Kidney (tissue), 14 donors: ENCODE data around the gene TMEM52. TPM values are rescaled to one million over a fixed set of nuclear protein-coding genes. Genes with fewer than 3 reads are reported as not detected.

ENCODE experiments used
- DNase-seq, 5 donors: peaks; one replicate each; pipeline ENCODE4 v3.0.0-alpha.2; 2013 to 2020
- FAIRE-seq: peaks from 2 replicates; lab custom pipeline; 2012; peaks lifted over from hg19 to GRCh38; lab: Jason Lieb, UNC
- H3K27ac ChIP-seq, 2 donors: one replicate each; pipeline ENCODE4 v1.7.0; 2013; ENCODE audit warnings: low read depth in 2 of 2, low read length in 2 of 2, inconsistent platforms in 1 of 2
- H3K27me3 ChIP-seq: one replicate; pipeline ENCODE4 v1.7.1; 2013; ENCODE audit warnings: low read length, inconsistent platforms; ENCODE audit not compliant: control insufficient read depth, insufficient read depth
- H3K36me3 ChIP-seq, 3 donors: one replicate each; pipeline versions ENCODE4 v1.7.0 to v1.7.1; 2013; ENCODE audit warnings: low read length in 3 of 3, control low read depth in 1 of 3, inconsistent platforms in 1 of 3; ENCODE audit not compliant: insufficient read depth in 3 of 3, control insufficient read depth in 2 of 3
- H3K4me1 ChIP-seq, 3 donors: one replicate each; pipeline versions ENCODE4 v1.7.0 to v1.7.1; 2013; ENCODE audit warnings: low read length in 3 of 3, inconsistent platforms in 1 of 3, low read depth in 1 of 3; ENCODE audit not compliant: control insufficient read depth in 2 of 3, insufficient read depth in 2 of 3
- H3K4me3 ChIP-seq, 3 donors: one replicate each; pipeline versions ENCODE4 v1.7.0 to v1.8.1; 2013; ENCODE audit warnings: low read length in 3 of 3, control low read depth in 1 of 3, inconsistent platforms in 1 of 3
- H3K9ac ChIP-seq, 3 donors: one replicate each; pipeline versions ENCODE4 v1.7.0 to v1.7.1; 2013; ENCODE audit warnings: low read length in 3 of 3, control low read depth in 1 of 3, inconsistent platforms in 1 of 3
- H3K9me3 ChIP-seq, 3 donors: one replicate each; pipeline versions ENCODE4 v1.7.0 to v1.7.1; 2013; ENCODE audit warnings: low read length in 3 of 3, control low read depth in 1 of 3, inconsistent platforms in 1 of 3; ENCODE audit not compliant: control insufficient read depth in 2 of 3, insufficient read depth in 1 of 3
- CTCF ChIP-seq: IDR thresholded peaks from 3 replicates; pipeline ENCODE4 v1.5.1; 2012; ENCODE audit warnings: mild to moderate bottlenecking, moderate library complexity, borderline replicate concordance; ENCODE audit not compliant: insufficient read depth; ENCODE audit errors: extremely low read depth
- intact Hi-C: fragments of 100-400 bp; cut with DNase I; formaldehyde crosslinking; loops from one replicate; pipeline ENCODE4 v1.11.1; 2022
- polyA plus RNA-seq: library from polyadenylated mRNA; stranded (reverse); fragments of 350-450 nt; fragmentation: Illumina TruSeq; extraction: RNeasy Lipid Tissue Mini Kit (QIAGEN cat#74804); gene quantifications from one replicate; pipeline ENCODE4 v1.2.3, GENCODE V29; 2014; ENCODE audit warnings: low read depth, low replicate concordance; ENCODE audit not compliant: insufficient read depth
- total RNA-seq: library from RNA; stranded (reverse); fragmentation: NEBNext Ultra II Directional; extraction: Animal tissue kit (Norgen Biotek cat#: 25700); gene quantifications from one replicate; pipeline ENCODE4 v1.2.1, GENCODE V29; 2021
- donor health status: control.
- donor health status: control.
- donor health status: control.
- donor health status: control.
- donor health status: control.
- donor health status: DM: yes; HTN: yes; CAD: no.
- donor health status: Normal renal cell carcinoma (clear cell type).

Gene TMEM52
- total and polyA plus RNA-seq, 2 donors from 2014 or later = 0.50 to 5.1 TPM

GRCh38 chr1:1954831-1955441 lies 35.9 kb upstream of the TMEM52 start:
- H3K4me1 ChIP-seq = no peaks in the 10 kb centered on the region
- intact Hi-C loops = loop anchor here (10.0 kb wide), 1 partner anchor 90 kb away; no protein-coding TSS in a partner anchor
- H3K4me3 ChIP-seq = no peak overlapping the region
- no peak overlapping the region for H3K9ac ChIP-seq
- no peaks in the 10 kb centered on the region for H3K27me3 ChIP-seq
- no peaks in the 10 kb centered on the region for H3K9me3 ChIP-seq
- no peak for FAIRE-seq
- H3K36me3 ChIP-seq = no peaks in the 10 kb centered on the region
- TF ChIP-seq CTCF = peak; percentile 4
- DNase-seq = peak in 2 of 5 donors; percentile 44 to 66
- no peak overlapping the region for H3K27ac ChIP-seq

- Histone ChIP-seq H3K36me3 (no peaks in the 10 kb centered on the region), H3K9me3 (no peaks in the 10 kb centered on the region), H3K27ac (no peak overlapping the region), H3K27me3 (no peaks in the 10 kb centered on the region), H3K9ac (no peak overlapping the region), H3K4me1 (no peaks in the 10 kb centered on the region), H3K4me3 (no peak overlapping the region)
- peak in 1 of 5 donors; percentile 49 for DNase-seq
- FAIRE-seq = no peak
- intact Hi-C loops = loop anchor here (10.0 kb wide), 1 partner anchor 91 kb away; no protein-coding TSS in a partner anchor
- no peak for TF ChIP-seq CTCF
Measured at GRCh38 chr1:1954015-1954414, 34.9 kb upstream of the TMEM52 start.

GRCh38 chr1:1950940-1951339 lies 31.9 kb upstream of the TMEM52 start:
- no peak for TF ChIP-seq CTCF
- Histone ChIP-seq H3K27me3 (no peaks in the 10 kb centered on the region), H3K27ac (no peak overlapping the region), H3K4me3 (no peak overlapping the region), H3K9me3 (no peaks in the 10 kb centered on the region), H3K9ac (no peak overlapping the region), H3K4me1 (no peaks in the 10 kb centered on the region), H3K36me3 (no peaks in the 10 kb centered on the region)
- FAIRE-seq (no peak), DNase-seq (no peak)
- intact Hi-C loops = loop anchor here (10.0 kb wide), 1 partner anchor 94 kb away; no protein-coding TSS in a partner anchor
